ENCODE data around the gene DENND6A. TPM values are rescaled to one million over a fixed set of nuclear protein-coding genes. Genes with fewer than 3 reads are reported as not detected.

The DENND6A gene
- total and polyA plus RNA-seq, 10 donors: 8.9 to 92.1 (median 33.0) TPM

DNA sequence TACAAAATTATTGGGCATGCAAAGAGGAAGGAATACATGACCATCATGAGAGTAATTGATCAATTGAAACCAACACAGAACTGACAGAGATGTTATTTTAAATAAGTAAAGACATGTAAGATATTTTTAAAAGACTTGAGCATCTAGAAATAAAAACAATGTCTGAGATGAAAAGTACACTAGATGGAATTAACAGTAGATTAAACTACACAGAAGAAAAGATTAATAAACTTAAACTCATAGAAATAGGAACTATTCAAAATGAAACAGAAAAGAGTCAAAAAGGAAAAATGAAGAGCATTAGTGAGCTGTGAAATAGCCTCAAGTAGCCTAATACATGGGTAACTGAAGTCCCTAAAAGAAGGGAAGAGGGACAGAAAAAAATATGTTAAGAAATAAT lies 87.2 kb downstream of the DENND6A start:
- Histone ChIP-seq H3K4me3 (no peak overlapping the region), H3K27me3 (replicated peaks in 1 of 7) (no peaks in the 10 kb centered on the region), H3K27ac (no peak overlapping the region), H3K9me3 (peaks cover 0 to 32% (median 13%) of the 10 kb centered on the region in 8 donors), H3K4me1 (no peaks in the 10 kb centered on the region), H3K36me3 (peaks cover 0 to 39% (median 0%) of the 10 kb centered on the region in 6 donors)
- TF ChIP-seq POLR2A (IDR thresholded peaks at IDR 0.05): no peak
- TF ChIP-seq, protein P1, sequence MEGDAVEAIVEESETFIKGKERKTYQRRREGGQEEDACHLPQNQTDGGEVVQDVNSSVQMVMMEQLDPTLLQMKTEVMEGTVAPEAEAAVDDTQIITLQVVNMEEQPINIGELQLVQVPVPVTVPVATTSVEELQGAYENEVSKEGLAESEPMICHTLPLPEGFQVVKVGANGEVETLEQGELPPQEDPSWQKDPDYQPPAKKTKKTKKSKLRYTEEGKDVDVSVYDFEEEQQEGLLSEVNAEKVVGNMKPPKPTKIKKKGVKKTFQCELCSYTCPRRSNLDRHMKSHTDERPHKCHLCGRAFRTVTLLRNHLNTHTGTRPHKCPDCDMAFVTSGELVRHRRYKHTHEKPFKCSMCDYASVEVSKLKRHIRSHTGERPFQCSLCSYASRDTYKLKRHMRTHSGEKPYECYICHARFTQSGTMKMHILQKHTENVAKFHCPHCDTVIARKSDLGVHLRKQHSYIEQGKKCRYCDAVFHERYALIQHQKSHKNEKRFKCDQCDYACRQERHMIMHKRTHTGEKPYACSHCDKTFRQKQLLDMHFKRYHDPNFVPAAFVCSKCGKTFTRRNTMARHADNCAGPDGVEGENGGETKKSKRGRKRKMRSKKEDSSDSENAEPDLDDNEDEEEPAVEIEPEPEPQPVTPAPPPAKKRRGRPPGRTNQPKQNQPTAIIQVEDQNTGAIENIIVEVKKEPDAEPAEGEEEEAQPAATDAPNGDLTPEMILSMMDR (IDR thresholded peaks at IDR 0.05 in 8 of 11, conservative IDR thresholded peaks at IDR 0.05 in 3 of 11): no peak
- no peak for TF ChIP-seq POLR2AphosphoS5 (IDR thresholded peaks at IDR 0.05)
- DNase-seq: no peak
- intact Hi-C loops (cut with DNase I; ENCODE audit: low total_unique reads): no loop called here

DNA sequence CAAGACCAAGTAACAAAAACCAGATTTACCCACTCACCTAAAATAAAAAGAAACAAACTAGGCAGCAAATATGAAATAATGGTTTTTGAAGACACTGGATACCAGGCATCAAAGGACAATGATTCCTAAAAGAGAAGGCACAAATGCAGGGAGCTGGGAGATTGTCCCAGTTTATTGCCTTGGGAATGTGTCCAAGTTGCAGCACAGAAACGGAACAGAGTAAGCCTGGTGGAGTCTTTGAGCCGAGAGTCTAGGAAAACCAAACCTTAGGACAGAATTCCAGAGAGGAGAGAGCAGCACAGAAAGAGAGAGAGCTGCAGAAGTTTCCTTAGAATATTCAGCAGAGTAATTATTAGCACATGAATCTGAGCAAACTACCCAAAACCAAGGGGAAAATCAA lies 87.9 kb downstream of the DENND6A start:
- 91 to 99% (median 96%) methylated on average over 2 of the region's 2 CpGs for WGBS, 5 donors
- TF ChIP-seq, protein P1 (IDR thresholded peaks at IDR 0.05 in 8 of 11, conservative IDR thresholded peaks at IDR 0.05 in 3 of 11): no peak
- TF ChIP-seq POLR2AphosphoS5 (IDR thresholded peaks at IDR 0.05) (no peak), POLR2A (IDR thresholded peaks at IDR 0.05) (no peak)
- Histone ChIP-seq H3K9me3 (peaks cover 0 to 30% (median 12%) of the 10 kb centered on the region in 8 donors), H3K4me3 (no peak overlapping the region), H3K36me3 (peaks cover 0 to 39% (median 0%) of the 10 kb centered on the region in 6 donors), H3K4me1 (peaks cover 0 to 2% (median 0%) of the 10 kb centered on the region in 6 donors), H3K27ac (no peak overlapping the region), H3K27me3 (replicated peaks in 1 of 7) (no peaks in the 10 kb centered on the region)
- DNase-seq: no peak
- intact Hi-C loops (cut with DNase I; ENCODE audit: low total_unique reads): no loop called here

DNA sequence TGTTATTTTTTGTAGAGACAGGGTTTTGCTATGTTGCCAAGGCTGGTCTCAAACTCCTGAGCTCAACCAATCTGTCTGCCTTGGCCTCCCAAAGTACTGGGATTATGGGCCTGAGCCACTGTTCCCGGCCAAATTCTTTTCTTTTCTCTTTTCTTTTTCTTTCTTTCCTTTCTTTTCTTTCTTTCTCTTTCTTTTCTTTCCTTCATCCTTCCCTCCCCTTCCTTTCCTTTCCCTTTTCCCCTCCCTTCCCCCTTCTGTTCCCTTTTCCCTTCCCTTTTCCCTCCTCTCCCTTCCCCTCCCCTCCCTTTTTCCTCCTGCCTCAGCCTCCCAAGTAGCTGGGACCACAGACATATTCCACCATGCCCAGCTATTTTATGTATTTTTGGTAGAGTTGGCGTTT lies 92.7 kb downstream of the DENND6A start:
- TF ChIP-seq POLR2A (IDR thresholded peaks at IDR 0.05): no peak
- TF ChIP-seq POLR2AphosphoS5 (IDR thresholded peaks at IDR 0.05): no peak
- TF ChIP-seq, protein P1 (IDR thresholded peaks at IDR 0.05 in 8 of 11, conservative IDR thresholded peaks at IDR 0.05 in 3 of 11): no peak
- intact Hi-C loops (cut with DNase I; ENCODE audit: low total_unique reads): no loop called here
- peak overlapping the region in 1 of 8 donors; percentile 5 for H3K27ac ChIP-seq
- peaks cover 0 to 25% (median 0%) of the 10 kb centered on the region in 6 donors for H3K36me3 ChIP-seq
- H3K4me3 ChIP-seq: no peak overlapping the region
- H3K4me1 ChIP-seq: peaks cover 19 to 36% (median 26%) of the 10 kb centered on the region in 6 donors
- peaks cover 0 to 1% (median 0%) of the 10 kb centered on the region in 8 donors for H3K9me3 ChIP-seq
- no peak for DNase-seq
- WGBS, 5 donors: 93 to 100% (median 95%) methylated on average over 2 of the region's 2 CpGs
- no peaks in the 10 kb centered on the region for H3K27me3 ChIP-seq (replicated peaks in 1 of 7)

DNA sequence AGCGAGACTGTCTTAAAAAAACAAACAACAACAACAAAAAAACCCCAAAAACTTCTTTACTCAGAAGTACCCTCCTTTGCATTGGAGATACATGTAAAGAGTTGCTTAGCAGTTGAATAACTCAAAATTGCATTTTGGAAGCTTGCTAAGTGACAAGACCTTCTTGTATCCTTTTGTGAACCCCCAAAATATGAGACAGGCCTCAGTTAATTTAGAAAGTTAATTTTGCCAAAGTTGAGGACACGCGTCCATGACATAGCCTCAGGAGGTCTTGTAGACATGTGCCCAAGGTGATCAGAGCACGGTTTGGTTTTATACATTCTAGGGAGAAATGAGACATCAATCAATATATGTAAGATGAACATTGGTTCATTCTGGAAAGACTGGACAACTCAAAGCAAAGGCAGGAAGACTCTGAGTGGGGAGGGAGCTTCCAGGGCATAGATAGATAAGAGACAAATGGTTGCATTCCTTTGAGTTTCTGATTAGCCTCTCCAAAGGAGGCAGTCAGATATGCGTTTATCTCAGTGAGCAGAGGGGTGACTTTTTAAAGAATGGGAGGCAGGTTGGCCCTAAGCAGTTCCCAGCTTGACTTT lies 94.0 kb downstream of the DENND6A start:
- peaks cover 0 to 18% (median 0%) of the 10 kb centered on the region in 6 donors for H3K36me3 ChIP-seq
- 59 to 73% (median 64%) methylated on average over 5 of the region's 5 CpGs for WGBS, 5 donors
- peak overlapping the region; percentile 47 to 88 (median 76) for H3K4me3 ChIP-seq
- no peaks in the 10 kb centered on the region for H3K27me3 ChIP-seq (replicated peaks in 1 of 7)
- peak overlapping the region; percentile 95 to 99 (median 98) for H3K27ac ChIP-seq
- TF ChIP-seq POLR2A (IDR thresholded peaks at IDR 0.05) (no peak), POLR2AphosphoS5 (IDR thresholded peaks at IDR 0.05) (no peak)
- TF ChIP-seq, protein P1 (IDR thresholded peaks at IDR 0.05 in 8 of 11, conservative IDR thresholded peaks at IDR 0.05 in 3 of 11): no peak
- H3K4me1 ChIP-seq: peaks cover 27 to 50% (median 39%) of the 10 kb centered on the region in 6 donors
- no peak for DNase-seq
- no peaks in the 10 kb centered on the region for H3K9me3 ChIP-seq
- intact Hi-C loops (cut with DNase I; ENCODE audit: low total_unique reads): loop anchor here (5.0 to 10.0 kb wide), 2 partner anchors 42 to 156 kb away; partner anchors contain the start of genes PDE12 and SLMAP
